HG02642 (cell line): Measurements from ENCODE around the gene TASP1.
"Not testable (repeated sequence)": the region's sequence is repeated elsewhere in the genome, so short reads cannot be mapped to it uniquely, and the experiment has no call there.

Source experiments
- ATAC-seq: cut with Tn5 transposase; IDR thresholded peaks from one replicate; pipeline ENCODE4 v1.9.1; 2021; ENCODE audit warnings: mild to moderate bottlenecking; ENCODE audit not compliant: unreplicated experiment, poor library complexity

The TASP1 gene

GRCh38 chr20:13638496-13639149 lies at the start of gene TASP1:
TSS of gene TASP1 (minus strand) at chr20:13638932. CDS start at chr20:13630078, 8,854 bp downstream.
- ATAC-seq, result peak; percentile 100

- ATAC-seq, result no peak
These were observed 49.1 kb upstream of the TASP1 start for GRCh38 chr20:13687815-13688214.

- ATAC-seq, result no peak
These were observed 46.9 kb upstream of the TASP1 start for GRCh38 chr20:13685623-13686022.

- peak; percentile 75 for ATAC-seq
These were observed 46.0 kb upstream of the TASP1 start for GRCh38 chr20:13684566-13685222.

GRCh38 chr20:13683833-13684232 lies 45.1 kb upstream of the TASP1 start:
- ATAC-seq, result no peak

GRCh38 chr20:13681248-13682125 lies 42.8 kb upstream of the TASP1 start:
- ATAC-seq, result peak; percentile 81

GRCh38 chr20:13678944-13679343 lies 40.2 kb upstream of the TASP1 start:
- no peak for ATAC-seq

GRCh38 chr20:13677241-13677640 lies 38.5 kb upstream of the TASP1 start:
- no peak for ATAC-seq

- ATAC-seq, result no peak
These were observed 38.0 kb upstream of the TASP1 start for GRCh38 chr20:13676682-13677081.

- ATAC-seq, result no peak
These were observed 34.0 kb upstream of the TASP1 start for GRCh38 chr20:13672690-13673089.

GRCh38 chr20:13671916-13672378 lies 33.2 kb upstream of the TASP1 start:
- ATAC-seq, result no peak

- no peak for ATAC-seq
These were observed 32.8 kb upstream of the TASP1 start for GRCh38 chr20:13671512-13671911.

- ATAC-seq, result no peak
These were observed 31.4 kb upstream of the TASP1 start for GRCh38 chr20:13670160-13670559.

GRCh38 chr20:13665709-13666395 lies 27.1 kb upstream of the TASP1 start:
- ATAC-seq, result no peak

- no peak for ATAC-seq
These were observed 22.4 kb upstream of the TASP1 start for GRCh38 chr20:13661070-13661685.

GRCh38 chr20:13659288-13659687 lies 20.6 kb upstream of the TASP1 start:
- ATAC-seq, result peak; percentile 92

GRCh38 chr20:13658060-13658459 lies 19.3 kb upstream of the TASP1 start:
- not testable (repeated sequence) for ATAC-seq

GRCh38 chr20:13656721-13657368 lies 18.1 kb upstream of the TASP1 start:
- no peak for ATAC-seq

- no peak for ATAC-seq
These were observed 15.8 kb upstream of the TASP1 start for GRCh38 chr20:13654463-13655023.
